Smooth muscle cell (in vitro differentiated cells): ENCODE data around the gene LIN7B. TPM values are rescaled to one million over a fixed set of nuclear protein-coding genes. Genes with fewer than 3 reads are reported as not detected.
"Not testable (repeated sequence)": the region's sequence is repeated elsewhere in the genome, so short reads cannot be mapped to it uniquely, and the experiment has no call there.

Source experiments
- DNase-seq: peaks from one replicate; lab custom pipeline; 2025; ENCODE audit not compliant: unreplicated experiment; lab: John Stamatoyannopoulos, UW
- H2AFZ ChIP-seq: fragments of 200-600 bp; sonication (generic); 2 replicates; pipeline ENCODE4 v1.6.0; 2016; ENCODE audit warnings: antibody characterized with exemption, low read depth, mild to moderate bottlenecking
- H3F3A ChIP-seq: fragments of 200-600 bp; sonication (generic); 2 replicates; pipeline ENCODE4 v1.6.0; 2017; ENCODE audit warnings: antibody characterized with exemption, low read depth
- H3K27ac ChIP-seq: fragments of 200-600 bp; sonication (generic); 2 replicates; pipeline ENCODE4 v1.5.1; 2016; ENCODE audit warnings: low read depth, mild to moderate bottlenecking
- H3K27me3 ChIP-seq: fragments of 200-600 bp; sonication (generic); 2 replicates; pipeline ENCODE4 v1.6.1; 2016; ENCODE audit warnings: low read depth, mild to moderate bottlenecking
- H3K36me3 ChIP-seq: fragments of 200-600 bp; sonication (generic); 2 replicates; pipeline ENCODE4 v1.5.1; 2016; ENCODE audit warnings: low read depth
- H3K4me1 ChIP-seq: fragments of 200-600 bp; sonication (generic); 2 replicates; pipeline ENCODE4 v1.5.1; 2016; ENCODE audit warnings: low read depth
- H3K4me2 ChIP-seq: fragments of 200-600 bp; sonication (generic); 2 replicates; pipeline ENCODE4 v1.6.0; 2016; ENCODE audit warnings: mild to moderate bottlenecking
- H3K4me3 ChIP-seq: fragments of 200-600 bp; sonication (generic); 2 replicates; pipeline ENCODE4 v1.5.1; 2016; ENCODE audit warnings: mild to moderate bottlenecking
- H3K79me2 ChIP-seq: fragments of 200-600 bp; sonication (generic); 2 replicates; pipeline ENCODE4 v1.6.0; 2016; ENCODE audit warnings: low read depth, mild to moderate bottlenecking
- H3K9ac ChIP-seq: fragments of 200-600 bp; sonication (generic); 2 replicates; pipeline ENCODE4 v1.6.0; 2016; ENCODE audit warnings: low read depth
- H3K9me3 ChIP-seq: fragments of 200-600 bp; sonication (generic); replicated peaks from 2 replicates; pipeline ENCODE4 v1.5.1; 2016; ENCODE audit warnings: low read depth
- H4K20me1 ChIP-seq: fragments of 200-600 bp; sonication (generic); 2 replicates; pipeline ENCODE4 v1.6.0; 2016; ENCODE audit warnings: low read depth
- CTCF ChIP-seq: fragments of 200-600 bp; sonication (generic); IDR thresholded peaks from 2 replicates; pipeline ENCODE4 v1.5.1; 2017; ENCODE audit warnings: borderline replicate concordance, mild to moderate bottlenecking, antibody characterized with exemption; ENCODE audit not compliant: insufficient read depth, poor library complexity, severe bottlenecking
- WGBS: methylation state at CpG from one replicate; pipeline ENCODE4 v1.1.7; 2016; ENCODE audit warnings: low lambda C conversion rate; 5-methylcytosine and 5-hydroxymethylcytosine counted together
- polyA plus RNA-seq: library from polyadenylated mRNA; unstranded; fragments of >200 nt; fragmentation: Nextera tagmentation; extraction: Ambion mirVana; gene quantifications from 2 replicates; pipeline ENCODE4 v1.2.1, GENCODE V29; 2016
- total RNA-seq: library from RNA; depleted of rRNA; stranded (reverse); fragments of >200 nt; gene quantifications from 2 replicates; pipeline ENCODE4 v1.2.3, GENCODE V29; 2014

LIN7B gene
- total and polyA plus RNA-seq, 2 experiments from 2014 or later = 11.7 to 24.7 TPM

GRCh38 chr19:49073514-49074378 is 40.4 kb upstream of the LIN7B start:
- Histone ChIP-seq H3K9ac (no peak overlapping the region), H3K9me3 (no peaks in the 10 kb centered on the region), H2AFZ (no peak overlapping the region), H4K20me1 (no peaks in the 10 kb centered on the region), H3K36me3 (no peaks in the 10 kb centered on the region), H3F3A (no peaks in the 10 kb centered on the region), H3K4me1 (no peaks in the 10 kb centered on the region), H3K4me2 (no peak overlapping the region), H3K27ac (no peak overlapping the region), H3K79me2 (no peaks in the 10 kb centered on the region), H3K4me3 (no peak overlapping the region), H3K27me3 (peaks cover 29% of the 10 kb centered on the region)
- WGBS = 80% methylated on average over 22 of the region's 23 CpGs
- no peak for DNase-seq
- peak; percentile 13 for TF ChIP-seq CTCF

- not testable (repeated sequence) for H3K36me3 ChIP-seq, H3K9me3 ChIP-seq, H3F3A ChIP-seq, H3K4me3 ChIP-seq, H3K9ac ChIP-seq, H3K4me1 ChIP-seq, H2AFZ ChIP-seq, H3K79me2 ChIP-seq, DNase-seq, H4K20me1 ChIP-seq, H3K27ac ChIP-seq, H3K4me2 ChIP-seq
- H3K27me3 ChIP-seq = peaks cover 29% of the 10 kb centered on the region
- WGBS = 23% methylated on average over 9 of the region's 9 CpGs
- peak; percentile 54 for TF ChIP-seq CTCF
Measured at GRCh38 chr19:49074869-49075268, 39.3 kb upstream of the LIN7B start.

GRCh38 chr19:49080392-49080791 is 33.8 kb upstream of the LIN7B start:
- TF ChIP-seq CTCF = no peak
- Histone ChIP-seq H3K27ac (no peak overlapping the region), H3K4me2 (no peak overlapping the region), H3K9me3 (no peaks in the 10 kb centered on the region), H3K79me2 (peaks cover 1% of the 10 kb centered on the region), H3K36me3 (no peaks in the 10 kb centered on the region), H3K4me3 (no peak overlapping the region), H3F3A (no peaks in the 10 kb centered on the region), H3K9ac (no peak overlapping the region), H3K4me1 (peaks cover 4% of the 10 kb centered on the region), H2AFZ (no peak overlapping the region), H3K27me3 (no peaks in the 10 kb centered on the region), H4K20me1 (no peaks in the 10 kb centered on the region)
- DNase-seq = no peak
- 85% methylated on average over 4 of the region's 4 CpGs for WGBS

GRCh38 chr19:49081273-49081672 is 32.9 kb upstream of the LIN7B start:
- Histone ChIP-seq H3K4me3 (no peak overlapping the region), H3K4me1 (peaks cover 6% of the 10 kb centered on the region), H3K4me2 (no peak overlapping the region), H3K27me3 (no peaks in the 10 kb centered on the region), H3K9me3 (no peaks in the 10 kb centered on the region), H3F3A (no peaks in the 10 kb centered on the region), H3K36me3 (no peaks in the 10 kb centered on the region), H3K9ac (no peak overlapping the region), H2AFZ (no peak overlapping the region), H4K20me1 (peaks cover 7% of the 10 kb centered on the region), H3K27ac (no peak overlapping the region), H3K79me2 (peaks cover 10% of the 10 kb centered on the region)
- 94% methylated on average over 1 of the region's 1 CpG for WGBS
- TF ChIP-seq CTCF = no peak
- no peak for DNase-seq
